ENCODE results near the gene PCGF5. TPM values are rescaled to one million over a fixed set of nuclear protein-coding genes. Genes with fewer than 3 reads are reported as not detected.

The PCGF5 gene
- total and polyA plus RNA-seq, 2 of the 8 experiments (the other 6 are each of a cell fraction or from before 2014, with no cell fraction given), result 5.8 to 8.4 TPM

DNA sequence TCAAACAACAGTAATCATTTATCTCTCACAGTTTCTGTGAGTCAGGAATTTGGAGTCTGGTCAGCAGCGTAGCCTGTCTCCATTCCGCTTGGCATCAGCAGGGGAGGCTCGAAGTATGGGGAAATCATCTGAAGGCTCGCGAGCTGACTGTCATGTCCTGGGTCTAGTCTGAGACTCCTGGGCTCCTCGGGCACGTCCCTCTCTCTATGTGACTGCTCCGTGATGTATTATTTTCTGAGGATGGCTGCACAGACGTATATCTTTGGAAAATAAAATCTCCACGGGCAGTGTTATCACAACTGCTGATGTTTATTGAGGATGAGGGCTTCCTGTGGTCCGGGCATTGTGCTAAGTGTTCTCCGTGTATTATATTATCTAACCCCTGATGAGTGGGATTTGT, 23.3 kb upstream of the PCGF5 start (continued):
- TF ChIP-seq, protein P1, sequence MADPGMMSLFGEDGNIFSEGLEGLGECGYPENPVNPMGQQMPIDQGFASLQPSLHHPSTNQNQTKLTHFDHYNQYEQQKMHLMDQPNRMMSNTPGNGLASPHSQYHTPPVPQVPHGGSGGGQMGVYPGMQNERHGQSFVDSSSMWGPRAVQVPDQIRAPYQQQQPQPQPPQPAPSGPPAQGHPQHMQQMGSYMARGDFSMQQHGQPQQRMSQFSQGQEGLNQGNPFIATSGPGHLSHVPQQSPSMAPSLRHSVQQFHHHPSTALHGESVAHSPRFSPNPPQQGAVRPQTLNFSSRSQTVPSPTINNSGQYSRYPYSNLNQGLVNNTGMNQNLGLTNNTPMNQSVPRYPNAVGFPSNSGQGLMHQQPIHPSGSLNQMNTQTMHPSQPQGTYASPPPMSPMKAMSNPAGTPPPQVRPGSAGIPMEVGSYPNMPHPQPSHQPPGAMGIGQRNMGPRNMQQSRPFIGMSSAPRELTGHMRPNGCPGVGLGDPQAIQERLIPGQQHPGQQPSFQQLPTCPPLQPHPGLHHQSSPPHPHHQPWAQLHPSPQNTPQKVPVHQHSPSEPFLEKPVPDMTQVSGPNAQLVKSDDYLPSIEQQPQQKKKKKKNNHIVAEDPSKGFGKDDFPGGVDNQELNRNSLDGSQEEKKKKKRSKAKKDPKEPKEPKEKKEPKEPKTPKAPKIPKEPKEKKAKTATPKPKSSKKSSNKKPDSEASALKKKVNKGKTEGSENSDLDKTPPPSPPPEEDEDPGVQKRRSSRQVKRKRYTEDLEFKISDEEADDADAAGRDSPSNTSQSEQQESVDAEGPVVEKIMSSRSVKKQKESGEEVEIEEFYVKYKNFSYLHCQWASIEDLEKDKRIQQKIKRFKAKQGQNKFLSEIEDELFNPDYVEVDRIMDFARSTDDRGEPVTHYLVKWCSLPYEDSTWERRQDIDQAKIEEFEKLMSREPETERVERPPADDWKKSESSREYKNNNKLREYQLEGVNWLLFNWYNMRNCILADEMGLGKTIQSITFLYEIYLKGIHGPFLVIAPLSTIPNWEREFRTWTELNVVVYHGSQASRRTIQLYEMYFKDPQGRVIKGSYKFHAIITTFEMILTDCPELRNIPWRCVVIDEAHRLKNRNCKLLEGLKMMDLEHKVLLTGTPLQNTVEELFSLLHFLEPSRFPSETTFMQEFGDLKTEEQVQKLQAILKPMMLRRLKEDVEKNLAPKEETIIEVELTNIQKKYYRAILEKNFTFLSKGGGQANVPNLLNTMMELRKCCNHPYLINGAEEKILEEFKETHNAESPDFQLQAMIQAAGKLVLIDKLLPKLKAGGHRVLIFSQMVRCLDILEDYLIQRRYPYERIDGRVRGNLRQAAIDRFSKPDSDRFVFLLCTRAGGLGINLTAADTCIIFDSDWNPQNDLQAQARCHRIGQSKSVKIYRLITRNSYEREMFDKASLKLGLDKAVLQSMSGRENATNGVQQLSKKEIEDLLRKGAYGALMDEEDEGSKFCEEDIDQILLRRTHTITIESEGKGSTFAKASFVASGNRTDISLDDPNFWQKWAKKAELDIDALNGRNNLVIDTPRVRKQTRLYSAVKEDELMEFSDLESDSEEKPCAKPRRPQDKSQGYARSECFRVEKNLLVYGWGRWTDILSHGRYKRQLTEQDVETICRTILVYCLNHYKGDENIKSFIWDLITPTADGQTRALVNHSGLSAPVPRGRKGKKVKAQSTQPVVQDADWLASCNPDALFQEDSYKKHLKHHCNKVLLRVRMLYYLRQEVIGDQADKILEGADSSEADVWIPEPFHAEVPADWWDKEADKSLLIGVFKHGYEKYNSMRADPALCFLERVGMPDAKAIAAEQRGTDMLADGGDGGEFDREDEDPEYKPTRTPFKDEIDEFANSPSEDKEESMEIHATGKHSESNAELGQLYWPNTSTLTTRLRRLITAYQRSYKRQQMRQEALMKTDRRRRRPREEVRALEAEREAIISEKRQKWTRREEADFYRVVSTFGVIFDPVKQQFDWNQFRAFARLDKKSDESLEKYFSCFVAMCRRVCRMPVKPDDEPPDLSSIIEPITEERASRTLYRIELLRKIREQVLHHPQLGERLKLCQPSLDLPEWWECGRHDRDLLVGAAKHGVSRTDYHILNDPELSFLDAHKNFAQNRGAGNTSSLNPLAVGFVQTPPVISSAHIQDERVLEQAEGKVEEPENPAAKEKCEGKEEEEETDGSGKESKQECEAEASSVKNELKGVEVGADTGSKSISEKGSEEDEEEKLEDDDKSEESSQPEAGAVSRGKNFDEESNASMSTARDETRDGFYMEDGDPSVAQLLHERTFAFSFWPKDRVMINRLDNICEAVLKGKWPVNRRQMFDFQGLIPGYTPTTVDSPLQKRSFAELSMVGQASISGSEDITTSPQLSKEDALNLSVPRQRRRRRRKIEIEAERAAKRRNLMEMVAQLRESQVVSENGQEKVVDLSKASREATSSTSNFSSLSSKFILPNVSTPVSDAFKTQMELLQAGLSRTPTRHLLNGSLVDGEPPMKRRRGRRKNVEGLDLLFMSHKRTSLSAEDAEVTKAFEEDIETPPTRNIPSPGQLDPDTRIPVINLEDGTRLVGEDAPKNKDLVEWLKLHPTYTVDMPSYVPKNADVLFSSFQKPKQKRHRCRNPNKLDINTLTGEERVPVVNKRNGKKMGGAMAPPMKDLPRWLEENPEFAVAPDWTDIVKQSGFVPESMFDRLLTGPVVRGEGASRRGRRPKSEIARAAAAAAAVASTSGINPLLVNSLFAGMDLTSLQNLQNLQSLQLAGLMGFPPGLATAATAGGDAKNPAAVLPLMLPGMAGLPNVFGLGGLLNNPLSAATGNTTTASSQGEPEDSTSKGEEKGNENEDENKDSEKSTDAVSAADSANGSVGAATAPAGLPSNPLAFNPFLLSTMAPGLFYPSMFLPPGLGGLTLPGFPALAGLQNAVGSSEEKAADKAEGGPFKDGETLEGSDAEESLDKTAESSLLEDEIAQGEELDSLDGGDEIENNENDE (IDR thresholded peaks at IDR 0.05; ENCODE audit: insufficient replicate concordance, low read length), result no peak
- TF ChIP-seq EP300 (IDR thresholded peaks at IDR 0.05; ENCODE audit: borderline replicate concordance in 1 of 2, low read depth in 2 of 2, low read length in 2 of 2) (no peak), SUZ12 (IDR thresholded peaks at IDR 0.05; ENCODE audit: low read length) (no peak), SIX5 (IDR thresholded peaks at IDR 0.05; ENCODE audit: low read depth, low read length) (no peak)
